MG63 (cell line): Measurements from ENCODE around the gene TCF7L2. TPM values are rescaled to one million over a fixed set of nuclear protein-coding genes. Genes with fewer than 3 reads are reported as not detected.

ENCODE experiments used
- DNase-seq: peaks from one replicate; pipeline ENCODE4 v3.0.0-alpha.2; 2020
- H3K27me3 ChIP-seq: fragments of 250-450 bp; sonication (Bioruptor Pico); 2 replicates; pipeline ENCODE4 v1.5.1; 2020; ENCODE audit warnings: mild to moderate bottlenecking, moderate library complexity
- H3K36me3 ChIP-seq: fragments of 250-450 bp; sonication (Bioruptor Pico); 2 replicates; pipeline ENCODE4 v1.5.1; 2020; ENCODE audit warnings: mild to moderate bottlenecking, moderate library complexity
- H3K4me3 ChIP-seq: fragments of 250-450 bp; sonication (Bioruptor Pico); 2 replicates; pipeline ENCODE4 v1.5.1; 2020; ENCODE audit warnings: mild to moderate bottlenecking, moderate library complexity
- H3K9me3 ChIP-seq: fragments of 250-450 bp; sonication (Bioruptor Pico); 2 replicates; pipeline ENCODE4 v1.5.1; 2020; ENCODE audit warnings: mild to moderate bottlenecking, moderate library complexity
- total RNA-seq: library from RNA; depleted of rRNA; stranded (reverse); fragments of >200 nt; shearing (Covaris generic); gene quantifications from 2 replicates; pipeline ENCODE4 v1.2.3, GENCODE V29; 2014; ENCODE audit warnings: low replicate concordance

Gene TCF7L2
- total RNA-seq, 1 experiment from 2014 or later, result 0.89 TPM

- Histone ChIP-seq H3K4me3 (no peak overlapping the region), H3K27me3 (no peaks in the 10 kb centered on the region), H3K9me3 (no peaks in the 10 kb centered on the region), H3K36me3 (no peaks in the 10 kb centered on the region)
- DNase-seq, result no peak
Observed at GRCh38 chr10:113180401-113181154, 230.5 kb downstream of the TCF7L2 start.

- Histone ChIP-seq H3K9me3 (no peaks in the 10 kb centered on the region), H3K36me3 (no peaks in the 10 kb centered on the region), H3K4me3 (no peak overlapping the region), H3K27me3 (no peaks in the 10 kb centered on the region)
- no peak for DNase-seq
Observed at GRCh38 chr10:113182154-113182553, 232.1 kb downstream of the TCF7L2 start.

- no peak for DNase-seq
- H3K36me3 ChIP-seq, result no peaks in the 10 kb centered on the region
- H3K4me3 ChIP-seq, result no peak overlapping the region
- no peaks in the 10 kb centered on the region for H3K9me3 ChIP-seq
- no peaks in the 10 kb centered on the region for H3K27me3 ChIP-seq
Observed at GRCh38 chr10:113183573-113183972, 233.5 kb downstream of the TCF7L2 start.

DNA sequence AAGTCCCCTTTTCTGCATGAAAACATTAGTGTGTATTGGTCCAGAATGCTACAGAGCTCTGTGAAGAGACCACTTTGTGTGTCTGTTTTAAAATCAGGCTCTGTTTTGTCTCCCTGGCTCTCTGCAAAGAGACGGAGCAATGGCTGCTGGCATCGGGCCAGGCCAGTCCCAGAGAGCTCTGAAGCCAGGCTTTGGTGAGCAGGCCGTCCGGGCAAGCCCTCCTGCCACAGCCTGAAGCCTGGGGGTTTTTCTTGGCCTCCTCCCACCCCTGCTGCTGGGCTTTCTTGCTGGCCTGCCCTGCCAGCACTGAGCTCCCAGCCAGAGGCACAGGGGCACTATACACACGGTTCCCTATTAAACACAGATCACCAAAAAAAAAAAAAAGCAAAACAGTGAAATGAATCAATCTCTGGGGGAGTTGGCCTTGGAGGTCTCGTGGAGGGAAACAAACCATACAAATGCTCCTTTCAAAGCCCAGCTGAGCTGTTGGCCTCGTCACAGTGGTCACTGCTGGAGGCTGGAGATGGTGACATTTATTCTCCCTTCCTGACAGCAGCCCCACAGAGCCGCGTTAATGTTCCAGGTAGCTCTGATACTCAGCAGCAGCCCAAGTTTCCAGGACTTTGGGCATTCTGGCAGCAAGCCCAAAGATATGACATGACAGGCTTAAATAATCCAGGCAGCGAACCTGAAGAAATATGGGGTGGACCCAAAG, 237.2 kb downstream of the TCF7L2 start:
- no peaks in the 10 kb centered on the region for H3K27me3 ChIP-seq
- DNase-seq, result no peak
- no peaks in the 10 kb centered on the region for H3K36me3 ChIP-seq

DNA sequence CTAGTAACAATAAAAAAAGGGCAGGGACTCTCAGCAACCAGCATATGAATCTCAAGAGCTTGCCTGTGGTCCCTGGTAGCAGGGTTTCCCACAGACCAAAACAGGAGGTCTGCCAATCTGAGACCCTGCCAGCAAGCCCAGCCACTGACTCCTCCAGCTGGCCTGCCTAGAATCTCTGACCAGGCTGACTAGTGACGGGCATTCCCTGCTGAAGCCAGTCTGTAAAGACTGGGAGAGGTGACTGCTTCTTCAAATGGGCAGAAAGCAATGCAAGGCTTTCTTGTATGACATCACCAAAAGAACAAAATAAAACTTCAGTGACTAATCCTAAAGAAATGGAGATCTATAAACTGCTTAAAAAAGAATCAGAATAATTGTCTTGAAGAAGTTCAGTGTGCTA, 249.4 kb downstream of the TCF7L2 start:
- H3K4me3 ChIP-seq, result no peak overlapping the region
- no peaks in the 10 kb centered on the region for H3K27me3 ChIP-seq
- H3K36me3 ChIP-seq, result no peaks in the 10 kb centered on the region
- peak; percentile 70 for DNase-seq
- 0 out of 2 replicates have a peak, but pooled peaks cover 3% of the 10 kb centered on the region for H3K9me3 ChIP-seq

More for the DNA sequence above, 237.2 kb downstream of the TCF7L2 start:
- Histone ChIP-seq H3K4me3 (no peak overlapping the region), H3K9me3 (no peaks in the 10 kb centered on the region)

- no peak for DNase-seq
- no peak overlapping the region for H3K4me3 ChIP-seq
- H3K36me3 ChIP-seq, result no peaks in the 10 kb centered on the region
- 0 out of 2 replicates have a peak, but pooled peaks cover 3% of the 10 kb centered on the region for H3K9me3 ChIP-seq
- no peaks in the 10 kb centered on the region for H3K27me3 ChIP-seq
Observed at GRCh38 chr10:113202011-113202410, 252.0 kb downstream of the TCF7L2 start.

GRCh38 chr10:113207924-113208323, 257.9 kb downstream of the TCF7L2 start:
- Histone ChIP-seq H3K9me3 (peaks cover 26% of the 10 kb centered on the region), H3K27me3 (no peaks in the 10 kb centered on the region), H3K4me3 (no peak overlapping the region), H3K36me3 (no peaks in the 10 kb centered on the region)
- no peak for DNase-seq

DNA sequence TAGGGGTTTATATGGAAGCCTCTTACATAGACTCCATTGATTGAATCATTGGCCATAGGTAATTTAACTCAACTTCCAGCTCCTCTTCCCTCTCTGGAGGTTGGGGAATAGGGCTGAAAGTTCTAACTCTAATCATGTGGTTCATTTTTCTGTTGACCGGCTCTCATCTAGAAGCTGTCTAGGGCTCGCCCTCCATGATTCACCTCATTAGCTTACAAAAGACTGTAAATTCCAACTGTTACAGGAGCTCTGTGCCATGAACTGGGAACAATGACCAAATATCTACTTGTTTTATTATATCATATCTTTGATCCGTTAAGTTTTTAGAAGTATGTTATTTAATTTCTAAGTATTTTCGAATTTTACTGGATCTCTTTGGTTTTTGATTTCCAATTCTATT, 263.0 kb downstream of the TCF7L2 start:
- Histone ChIP-seq H3K27me3 (no peaks in the 10 kb centered on the region), H3K36me3 (no peaks in the 10 kb centered on the region), H3K9me3 (peaks cover 19% of the 10 kb centered on the region), H3K4me3 (no peak overlapping the region)
- no peak for DNase-seq

GRCh38 chr10:113214331-113214730, 264.3 kb downstream of the TCF7L2 start:
- Histone ChIP-seq H3K9me3 (peaks cover 13% of the 10 kb centered on the region), H3K4me3 (no peak overlapping the region)
- DNase-seq, result no peak

DNA sequence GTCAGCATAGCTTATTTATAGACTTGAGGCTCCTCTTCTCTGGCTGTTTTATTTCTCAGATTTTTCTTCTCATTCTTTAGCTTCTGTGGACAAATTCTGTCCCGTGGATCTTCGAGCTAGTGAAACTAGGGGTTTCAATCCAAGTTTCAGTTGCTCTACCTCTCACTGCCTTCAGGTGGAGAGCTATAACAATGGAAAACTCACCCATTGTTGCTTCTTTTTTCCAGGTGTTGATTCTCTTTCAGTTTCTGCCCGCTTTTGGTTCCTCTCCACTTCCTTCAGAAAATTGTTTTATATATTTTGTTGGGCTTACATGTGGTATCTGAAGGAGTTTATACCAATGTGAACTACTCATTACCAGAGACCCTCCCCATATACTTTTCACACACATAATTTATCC, 266.1 kb downstream of the TCF7L2 start:
- Histone ChIP-seq H3K27me3 (no peaks in the 10 kb centered on the region), H3K4me3 (no peak overlapping the region), H3K36me3 (no peaks in the 10 kb centered on the region), H3K9me3 (peaks cover 11% of the 10 kb centered on the region)
- DNase-seq, result no peak

More at GRCh38 chr10:113214331-113214730, 264.3 kb downstream of the TCF7L2 start:
- Histone ChIP-seq H3K27me3 (no peaks in the 10 kb centered on the region), H3K36me3 (no peaks in the 10 kb centered on the region)
